UCSD-AML1 (cell line): ENCODE data around the gene ADAM23.

Source experiments
- DNase-seq: peaks from one replicate; lab custom pipeline; 2025; ENCODE audit not compliant: unreplicated experiment; lab: John Stamatoyannopoulos, UW

The ADAM23 gene

DNA sequence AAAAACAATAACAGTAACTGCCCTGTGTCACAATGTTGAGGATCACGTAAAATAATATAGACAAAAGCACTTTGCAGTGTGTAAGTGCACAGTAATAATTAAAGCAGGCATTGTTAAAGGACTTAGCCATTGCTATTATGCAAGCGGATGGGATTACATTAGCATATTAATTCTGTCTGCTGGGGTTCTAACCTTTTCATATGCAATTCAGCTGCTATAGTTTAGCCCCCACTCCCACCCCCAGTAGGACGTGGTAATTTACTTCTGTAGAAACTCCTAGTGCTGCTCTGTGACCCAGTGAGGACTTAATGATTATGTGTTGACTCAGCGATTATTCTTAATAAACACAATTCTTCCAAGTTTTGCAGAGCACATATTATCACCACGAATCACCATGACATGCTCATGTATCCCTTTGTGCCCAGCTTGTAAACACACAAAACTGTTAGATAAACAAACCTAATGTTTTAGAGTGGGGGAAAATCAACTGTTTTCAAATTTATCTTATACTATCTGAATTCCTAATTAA lies 5.1 kb upstream of the ADAM23 start:
- DNase-seq = no peak

DNA sequence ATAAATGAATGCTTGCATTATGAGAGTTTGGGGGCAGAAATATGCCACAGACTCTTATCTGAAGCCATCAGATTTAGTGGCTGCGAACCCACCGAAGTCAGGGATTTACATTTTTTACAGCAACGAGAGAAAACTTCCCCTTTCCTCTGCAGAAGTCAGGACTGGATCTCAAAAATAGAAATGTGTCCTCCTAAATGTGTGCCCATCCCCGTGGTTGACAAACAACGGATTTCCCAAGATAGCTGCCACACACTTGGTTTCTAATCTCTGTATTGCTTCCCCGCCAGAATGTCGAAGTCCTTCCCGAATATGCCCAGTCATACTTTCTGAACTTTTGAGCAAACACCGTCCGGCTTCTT lies 879 bp upstream of the ADAM23 start:
- DNase-seq = no peak

DNA sequence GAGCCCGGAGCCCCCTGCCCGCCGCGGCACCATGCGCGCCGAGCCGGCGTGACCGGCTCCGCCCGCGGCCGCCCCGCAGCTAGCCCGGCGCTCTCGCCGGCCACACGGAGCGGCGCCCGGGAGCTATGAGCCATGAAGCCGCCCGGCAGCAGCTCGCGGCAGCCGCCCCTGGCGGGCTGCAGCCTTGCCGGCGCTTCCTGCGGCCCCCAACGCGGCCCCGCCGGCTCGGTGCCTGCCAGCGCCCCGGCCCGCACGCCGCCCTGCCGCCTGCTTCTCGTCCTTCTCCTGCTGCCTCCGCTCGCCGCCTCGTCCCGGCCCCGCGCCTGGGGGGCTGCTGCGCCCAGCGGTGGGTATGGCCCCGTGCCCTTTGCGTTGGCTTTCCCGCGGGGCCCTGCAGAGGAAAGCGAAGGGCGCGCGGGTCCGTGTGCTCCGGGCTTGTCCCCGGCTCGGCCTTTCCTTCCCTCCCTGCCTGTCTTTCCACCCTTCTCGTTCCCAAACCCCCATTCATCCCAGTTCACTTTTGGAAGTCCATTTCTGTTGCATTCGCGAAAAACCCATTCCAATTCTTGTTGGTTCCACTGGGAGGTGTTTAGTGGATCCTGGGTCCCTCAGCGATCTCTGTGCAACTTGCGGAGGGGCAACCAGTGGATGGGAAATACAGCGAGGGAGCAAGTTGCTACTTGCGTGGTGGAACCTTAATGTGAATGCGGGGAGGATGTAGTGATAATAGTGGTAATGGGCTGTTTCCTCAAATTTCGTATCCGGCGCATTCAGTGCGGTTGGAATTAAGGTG lies 599 bp downstream of the ADAM23 start:
- no peak for DNase-seq

DNA sequence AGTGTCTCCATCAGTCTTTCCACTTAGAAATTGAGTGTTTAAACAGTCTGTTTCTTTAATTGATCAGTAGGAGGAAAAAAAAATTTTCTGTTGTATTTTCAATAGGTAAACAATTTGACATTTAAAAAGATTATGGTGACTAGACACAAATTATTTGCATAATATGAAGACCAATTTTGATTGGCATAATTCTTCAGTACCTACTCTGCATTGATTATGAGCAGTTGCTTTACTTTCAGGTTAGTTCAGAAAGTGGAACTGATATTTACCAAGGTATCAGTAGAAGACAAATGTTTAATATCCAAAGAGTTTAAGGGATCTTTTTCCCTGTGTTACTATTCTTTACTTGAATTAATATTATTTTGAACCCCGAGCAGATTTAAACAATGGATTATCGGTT lies 2.6 kb downstream of the ADAM23 start:
- no peak for DNase-seq

DNA sequence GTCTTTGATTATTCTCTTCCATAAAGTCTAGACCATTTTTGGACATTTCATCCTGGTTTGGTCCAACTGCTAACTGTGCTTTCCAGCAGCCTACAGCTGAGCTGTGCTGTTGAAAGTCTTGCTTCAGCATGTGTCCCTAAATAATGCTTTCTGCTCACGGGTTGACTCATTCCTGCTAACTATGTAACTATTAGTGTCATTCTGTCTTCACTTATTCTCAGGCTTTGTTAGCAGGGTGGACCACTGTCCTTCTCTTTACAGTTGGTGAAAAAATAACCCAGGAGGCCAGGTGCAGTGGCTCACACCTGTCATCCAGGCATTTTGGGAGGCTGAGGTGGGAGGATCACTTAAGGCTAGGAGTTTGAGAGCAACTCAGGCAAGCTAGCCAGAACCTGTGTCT lies 8.9 kb downstream of the ADAM23 start:
- DNase-seq = no peak

DNA sequence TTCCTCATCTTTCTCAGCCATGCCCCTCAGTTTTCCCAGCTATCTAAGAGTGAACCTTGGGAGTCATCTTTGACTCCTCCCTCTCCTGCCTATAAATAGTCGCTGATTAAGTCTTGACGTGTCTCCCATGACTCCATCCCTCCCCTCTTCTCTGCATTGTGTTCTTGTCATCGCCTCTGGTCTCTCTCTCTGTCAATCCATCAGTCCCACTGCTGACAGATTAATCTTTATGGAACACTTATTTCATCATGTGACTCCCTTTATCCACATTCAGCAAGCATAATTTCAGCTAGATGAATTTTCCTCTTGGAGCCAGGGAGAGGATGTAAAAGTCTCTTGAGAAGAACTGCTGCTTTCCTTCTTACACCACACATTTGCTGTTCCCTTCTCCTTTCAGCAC lies 9.4 kb downstream of the ADAM23 start:
- DNase-seq = no peak

DNA sequence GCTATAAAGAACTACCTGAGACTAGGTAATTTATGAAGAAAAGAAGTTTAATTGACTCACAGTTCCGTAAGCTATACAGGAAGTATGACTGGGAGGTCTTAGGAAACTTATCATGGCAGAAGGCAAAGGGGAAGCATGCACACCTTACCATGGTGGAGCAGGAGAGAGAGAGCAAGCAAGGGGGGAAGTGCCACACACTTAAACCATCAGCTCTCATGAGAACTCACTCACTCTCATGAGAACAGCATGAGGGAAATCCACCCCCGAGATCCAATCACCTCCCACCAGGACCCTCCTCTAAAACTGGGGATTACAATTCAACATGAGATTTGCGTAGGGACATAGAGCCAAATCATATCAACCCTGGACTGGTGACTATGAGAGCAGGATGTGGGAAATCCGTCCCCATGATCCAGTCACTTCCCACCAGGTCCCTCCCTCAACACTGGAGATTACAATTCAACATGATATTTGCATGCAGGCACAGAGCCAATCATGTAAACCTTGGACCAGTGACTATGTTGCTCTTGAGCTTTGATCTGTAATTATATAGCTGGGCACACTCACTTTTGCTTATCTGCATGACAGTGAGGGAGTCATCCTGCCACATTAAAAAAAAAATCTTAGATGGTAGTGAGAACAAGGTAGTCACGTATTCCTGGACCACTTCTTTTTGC lies 12.9 kb downstream of the ADAM23 start:
- no peak for DNase-seq

DNA sequence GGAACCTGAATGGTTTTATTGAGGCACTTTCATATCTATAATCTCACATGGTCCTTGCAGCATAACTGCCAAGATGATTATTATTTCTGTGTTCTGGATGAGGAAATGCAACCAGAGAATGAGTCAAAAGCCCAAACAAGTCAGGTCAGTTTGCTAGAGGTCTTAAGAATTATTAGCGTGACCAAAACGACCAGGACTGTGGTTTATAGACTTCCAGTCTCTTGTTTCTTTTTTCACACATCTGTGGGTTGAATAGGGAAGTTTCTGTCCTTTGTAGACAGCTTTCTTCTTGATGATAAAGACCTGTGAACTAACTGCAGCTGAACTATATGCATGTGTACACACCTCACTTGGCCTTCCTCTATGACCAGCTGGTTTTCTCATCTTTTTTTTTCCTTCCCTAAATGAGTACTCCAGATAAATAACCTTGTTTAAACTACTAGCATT lies 13.9 kb downstream of the ADAM23 start:
- DNase-seq = no peak

DNA sequence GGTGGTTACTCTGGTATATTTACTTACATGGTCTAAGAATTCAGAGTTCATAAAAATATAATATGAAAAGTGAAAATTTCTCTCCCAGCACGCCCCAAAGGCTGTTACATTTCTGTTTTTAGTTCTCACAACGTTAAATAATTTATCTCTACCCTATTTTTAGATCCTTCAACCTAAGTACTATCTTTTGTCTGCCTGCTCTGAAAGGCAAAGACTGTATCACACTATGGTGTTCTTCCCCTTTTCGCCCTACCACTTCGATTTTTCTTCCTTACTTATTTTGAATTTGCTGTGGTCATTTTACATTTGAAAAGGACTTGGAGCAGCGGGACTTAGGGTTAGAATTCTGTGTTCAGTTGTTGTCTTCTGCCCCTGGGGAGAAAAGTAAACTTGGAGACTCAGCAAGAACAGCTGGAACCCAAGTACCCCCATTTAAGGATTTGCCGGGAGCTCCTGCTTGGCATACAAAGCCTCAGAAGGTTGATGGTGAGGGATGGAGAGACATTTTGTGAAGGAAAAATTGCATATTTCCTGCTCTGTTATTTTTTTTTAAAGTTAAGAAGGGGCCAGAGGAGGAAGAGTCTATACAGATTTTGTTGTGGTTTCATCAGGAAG lies 19.0 kb downstream of the ADAM23 start:
- DNase-seq = no peak

DNA sequence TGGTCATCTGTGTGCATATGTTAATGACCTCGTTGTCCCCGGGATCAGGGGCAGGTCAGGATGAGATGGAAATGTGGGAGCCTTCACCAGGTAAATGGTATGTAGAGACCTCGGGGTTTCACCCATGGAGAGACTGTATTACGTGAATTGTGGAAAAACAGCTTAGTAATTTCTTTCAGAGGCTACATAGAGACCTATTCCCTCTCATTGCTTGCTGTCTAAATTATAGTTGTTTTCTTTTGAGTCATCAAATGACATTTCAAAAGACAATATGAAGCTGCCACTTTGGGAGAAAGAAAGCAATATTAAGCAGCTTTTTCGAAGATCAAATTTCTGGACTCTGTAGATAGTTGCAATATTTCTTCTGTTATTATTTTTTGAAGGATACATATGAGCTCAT lies 20.4 kb downstream of the ADAM23 start:
- no peak for DNase-seq

DNA sequence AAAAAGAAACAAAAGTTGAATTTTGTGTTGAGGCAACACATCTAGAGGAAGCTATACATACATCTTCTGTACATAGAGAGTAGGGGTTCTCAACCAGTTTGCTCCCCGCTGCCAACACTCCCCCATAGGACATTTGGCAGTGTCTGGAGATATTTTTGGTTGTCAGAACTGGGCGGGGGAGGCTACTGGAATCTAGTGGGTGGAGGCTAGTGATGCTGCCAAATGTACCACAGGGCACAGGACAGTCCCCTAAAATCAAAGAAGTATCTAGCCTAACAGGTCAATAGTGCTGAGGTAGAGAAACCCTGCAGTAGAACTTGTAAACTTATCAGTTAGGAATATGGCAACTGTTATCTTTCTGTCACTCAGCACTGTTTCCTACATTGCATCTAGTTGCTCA lies 21.3 kb downstream of the ADAM23 start:
- DNase-seq = no peak

DNA sequence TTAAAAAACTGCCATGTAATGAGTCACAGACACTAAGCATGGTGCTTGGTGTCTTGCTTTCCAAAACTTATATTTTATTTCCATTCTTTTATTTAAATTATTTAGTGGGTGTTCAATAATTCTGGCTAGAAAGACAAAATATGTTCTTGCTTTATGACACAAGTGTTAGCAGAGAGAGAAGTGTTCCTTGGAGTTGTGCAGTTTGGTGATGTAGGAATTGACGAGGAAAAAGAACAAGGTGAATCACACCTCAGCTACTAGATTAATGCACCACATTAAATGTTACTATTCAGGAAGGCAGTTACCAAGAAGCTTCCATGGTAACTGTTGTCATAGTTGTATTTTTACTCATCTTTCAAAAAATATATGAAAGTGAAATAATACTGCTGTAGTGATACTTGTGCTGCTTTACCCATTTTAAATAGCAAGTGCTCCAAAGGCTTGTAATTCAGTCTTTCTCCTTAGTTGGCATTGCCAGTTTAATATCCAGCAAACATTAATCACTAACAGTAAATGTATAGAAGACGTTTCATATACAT lies 28.3 kb downstream of the ADAM23 start:
- DNase-seq = no peak

DNA sequence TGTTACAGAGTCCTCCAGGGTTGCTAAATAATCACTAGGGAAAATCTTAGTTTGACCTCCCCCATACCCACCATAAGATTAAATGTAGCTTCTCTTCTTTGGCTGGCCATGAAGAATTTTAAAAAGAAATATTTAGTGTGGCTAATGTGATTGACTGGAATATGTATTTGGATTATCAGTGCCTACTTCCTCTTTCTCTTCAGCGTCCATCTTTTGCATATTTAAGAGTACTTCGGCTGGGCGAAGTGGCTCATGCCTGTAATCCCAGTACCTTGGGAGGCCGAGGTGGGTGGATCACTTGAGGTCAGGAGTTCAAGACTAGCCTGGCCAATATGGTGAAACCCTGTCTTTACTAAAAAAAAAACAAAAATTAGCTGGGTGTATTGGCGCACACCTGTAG lies 28.8 kb downstream of the ADAM23 start:
- no peak for DNase-seq

DNA sequence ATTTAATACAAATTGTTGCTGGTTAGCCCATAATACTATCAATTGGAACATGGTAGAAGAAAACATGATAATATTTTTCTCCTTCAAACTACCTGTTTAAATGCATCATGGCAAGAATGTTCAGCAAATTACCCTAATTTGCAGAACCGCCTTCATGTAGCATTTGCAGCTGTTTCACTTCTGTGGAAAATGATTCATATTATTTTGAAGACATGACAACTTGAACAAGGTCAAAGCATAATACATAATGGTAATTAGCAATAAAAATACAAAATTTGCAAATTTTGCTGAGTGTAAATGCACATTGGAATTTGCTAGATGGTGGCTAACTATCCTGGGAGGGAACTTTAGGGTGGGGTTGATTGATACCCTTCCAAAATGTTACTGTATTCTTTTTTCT lies 30.8 kb downstream of the ADAM23 start:
- no peak for DNase-seq

DNA sequence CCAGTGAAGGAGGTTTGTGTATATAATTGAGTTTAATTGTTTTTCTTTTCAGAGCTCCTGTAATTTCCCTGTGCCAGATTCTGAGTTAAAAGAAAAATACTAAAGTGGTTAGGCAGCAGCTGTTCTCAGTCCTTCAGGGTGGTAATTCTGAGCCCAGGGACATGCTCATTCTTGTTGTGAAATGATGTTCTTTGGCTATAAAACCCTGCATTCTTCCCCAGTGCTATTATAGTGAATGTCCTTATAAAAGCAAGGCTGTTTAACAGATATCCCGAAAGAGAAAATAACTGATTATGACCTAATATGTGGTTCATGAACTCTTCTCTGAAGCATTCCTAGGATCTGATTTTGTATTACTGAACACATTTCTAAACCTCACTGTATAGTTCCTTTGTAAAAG lies 34.0 kb downstream of the ADAM23 start:
- DNase-seq = no peak

DNA sequence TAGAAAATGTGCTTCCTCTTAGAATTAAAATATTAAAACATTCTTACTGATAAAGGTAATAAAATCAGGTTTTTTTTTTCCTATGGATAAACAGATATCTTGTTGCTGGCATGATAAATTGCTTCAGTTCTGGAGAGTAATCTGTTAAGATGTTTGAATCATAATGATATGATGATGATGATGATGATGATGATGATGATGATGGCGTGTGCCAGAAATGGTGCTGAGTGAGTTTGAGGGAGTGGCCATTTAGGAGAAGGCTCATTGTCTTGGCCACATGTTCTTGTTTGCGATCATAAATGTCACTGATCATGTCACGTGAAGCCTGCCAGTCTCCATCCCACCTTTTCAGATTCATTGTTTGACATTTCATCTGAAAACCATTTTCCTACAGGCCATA lies 35.0 kb downstream of the ADAM23 start:
- no peak for DNase-seq

DNA sequence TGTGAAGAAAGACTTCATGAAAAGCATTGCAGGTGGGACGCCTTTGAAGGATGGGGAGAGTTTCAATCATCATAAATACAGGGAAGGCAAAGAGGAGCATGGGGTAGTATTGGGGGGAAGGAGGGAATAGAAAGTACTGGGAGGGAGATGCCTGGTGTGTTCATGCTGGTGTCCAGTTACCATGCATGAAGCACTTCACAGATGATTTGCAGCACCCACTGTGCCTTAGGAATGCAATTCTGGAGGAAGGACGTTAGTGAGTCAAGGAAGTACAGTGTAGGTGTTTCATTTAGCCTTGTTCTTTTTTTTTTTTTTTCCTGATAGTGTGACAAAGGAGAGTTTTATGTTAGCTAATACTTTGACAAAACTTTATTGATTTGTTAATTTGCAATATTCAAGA lies 36.8 kb downstream of the ADAM23 start:
- DNase-seq = no peak

DNA sequence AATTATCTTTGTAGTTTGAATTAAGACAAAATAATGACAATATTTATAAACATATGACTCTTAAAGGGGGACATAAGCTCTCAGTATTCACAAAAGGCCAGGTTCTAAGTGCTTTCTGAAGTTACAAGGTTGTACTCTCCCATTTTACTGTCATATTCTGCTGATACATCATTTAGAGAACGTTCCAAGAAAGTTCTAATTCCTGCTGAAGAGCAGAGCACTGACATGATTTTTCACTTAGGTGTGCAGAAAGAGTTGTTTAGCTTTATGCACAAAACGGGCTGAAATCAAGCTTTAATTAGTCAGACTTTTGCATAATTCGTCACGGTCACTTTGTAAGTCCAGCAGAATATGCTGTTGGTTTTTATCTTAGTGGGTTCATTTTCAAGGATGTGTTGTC lies 37.3 kb downstream of the ADAM23 start:
- DNase-seq = no peak

DNA sequence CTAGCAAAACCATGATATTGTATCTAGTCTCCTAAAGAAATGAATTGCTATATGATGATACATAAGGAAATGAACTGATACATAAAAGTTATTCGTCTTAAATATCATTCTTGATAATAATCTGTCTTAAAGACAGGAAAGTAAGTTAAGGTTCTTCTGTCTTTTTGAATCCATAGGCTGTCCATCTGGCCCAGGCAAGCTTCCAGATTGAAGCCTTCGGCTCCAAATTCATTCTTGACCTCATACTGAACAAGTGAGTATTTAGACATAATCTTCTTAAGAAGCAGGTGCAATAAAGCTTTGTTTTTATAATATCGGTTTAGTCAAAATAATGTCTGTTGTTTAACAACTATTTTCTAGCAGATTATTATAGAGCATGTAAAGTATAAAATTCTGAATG lies 37.7 kb downstream of the ADAM23 start:
- no peak for DNase-seq

DNA sequence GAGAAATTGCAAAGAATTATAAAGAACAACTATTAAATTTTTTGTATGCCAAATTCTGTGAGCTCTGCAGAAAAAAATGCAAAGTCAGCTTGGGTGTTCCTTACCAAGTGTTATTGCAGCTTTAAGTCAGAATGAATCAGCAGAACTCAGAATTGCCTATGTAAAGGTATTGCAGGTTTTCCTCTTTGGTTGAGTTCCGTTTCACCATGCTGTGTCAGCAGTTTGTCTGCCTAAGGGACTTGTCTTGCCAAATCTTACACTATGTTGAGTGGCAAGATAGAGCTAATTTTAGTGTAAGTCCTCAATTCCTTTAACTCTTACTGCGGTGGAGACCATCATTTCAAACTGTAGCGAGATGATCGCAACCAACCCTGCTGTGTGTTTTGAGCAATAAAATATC lies 38.8 kb downstream of the ADAM23 start:
- no peak for DNase-seq

DNA sequence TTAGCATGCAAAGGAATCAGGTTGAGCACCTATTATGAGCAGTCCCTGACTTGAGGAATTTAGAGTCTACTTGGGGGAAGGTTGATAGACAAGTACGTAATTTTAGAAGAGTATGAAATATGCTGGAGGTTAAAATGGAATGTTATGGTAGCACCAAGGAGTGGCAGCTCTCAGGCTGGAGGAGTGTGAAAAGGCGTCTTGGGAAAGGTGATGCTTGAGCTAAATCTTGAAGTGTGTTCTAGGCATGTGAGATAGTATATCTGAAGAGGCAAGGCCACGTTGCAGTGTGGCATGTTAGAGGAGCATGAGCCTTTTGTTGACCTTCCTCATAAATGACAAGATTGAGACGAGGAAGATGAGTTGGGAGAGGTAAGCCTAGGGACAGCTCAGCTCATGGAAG lies 39.3 kb downstream of the ADAM23 start:
- no peak for DNase-seq

DNA sequence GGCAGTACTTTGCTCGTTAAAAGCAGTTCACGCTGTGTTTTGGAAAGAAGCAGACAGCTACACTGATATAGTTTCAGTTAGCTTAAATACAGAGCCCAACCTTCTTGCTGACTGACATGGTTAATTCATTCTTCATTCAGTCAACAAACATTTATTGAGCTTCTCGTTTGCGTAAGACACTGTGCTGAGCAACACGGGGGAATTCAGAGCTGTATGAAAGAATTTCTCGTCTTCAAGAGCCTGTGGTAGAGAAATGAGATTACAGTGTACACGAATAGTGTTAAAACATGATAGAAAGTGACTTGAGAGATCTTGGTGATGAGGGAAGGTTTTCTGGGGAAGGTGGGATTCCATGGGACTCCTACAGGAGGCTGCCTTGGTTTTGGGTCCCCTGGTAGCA lies 44.7 kb downstream of the ADAM23 start:
- DNase-seq = no peak
